HEK293T (cell line): ENCODE measurements around the gene RNASE7.

Source experiments
- ARNT ChIP-seq: fragments of 450-650 bp; IDR thresholded peaks from 2 replicates; pipeline ENCODE4 v1.6.1; 2017; ENCODE audit warnings: mild to moderate bottlenecking
- BHLHE40 ChIP-seq: fragments of 450-650 bp; IDR thresholded peaks from 2 replicates; pipeline ENCODE4 v1.6.1; 2016; ENCODE audit warnings: mild to moderate bottlenecking, moderate library complexity, borderline replicate concordance
- ELF4 ChIP-seq: fragments of 450-650 bp; IDR thresholded peaks from 2 replicates; pipeline ENCODE4 v1.6.1; 2017; ENCODE audit warnings: antibody characterized with exemption
- FOXA1 ChIP-seq: fragments of 450-650 bp; IDR thresholded peaks from 2 replicates; pipeline ENCODE4 v1.6.1; 2016; ENCODE audit warnings: mild to moderate bottlenecking
- FOXK2 ChIP-seq: fragments of 450-650 bp; IDR thresholded peaks from 2 replicates; pipeline ENCODE4 v1.6.1; 2016; ENCODE audit warnings: mild to moderate bottlenecking
- FOXM1 ChIP-seq: fragments of 450-650 bp; IDR thresholded peaks from 2 replicates; pipeline ENCODE4 v1.6.1; 2017; ENCODE audit warnings: mild to moderate bottlenecking, borderline replicate concordance
- HDGF ChIP-seq: fragments of 450-650 bp; IDR thresholded peaks from 2 replicates; pipeline ENCODE4 v1.6.1; 2017; ENCODE audit warnings: antibody characterized with exemption, borderline replicate concordance
- L3MBTL2 ChIP-seq: fragments of 450-650 bp; conservative IDR thresholded peaks from 2 replicates; pipeline ENCODE4 v1.6.1; 2016; ENCODE audit warnings: mild to moderate bottlenecking
- LEF1 ChIP-seq: fragments of 450-650 bp; IDR thresholded peaks from 2 replicates; pipeline ENCODE4 v1.6.1; 2017; ENCODE audit warnings: mild to moderate bottlenecking, borderline replicate concordance
- NFRKB ChIP-seq: fragments of 450-650 bp; IDR thresholded peaks from 2 replicates; pipeline ENCODE4 v1.6.1; 2016; ENCODE audit warnings: mild to moderate bottlenecking, moderate library complexity
- PKNOX1 ChIP-seq: fragments of 450-650 bp; IDR thresholded peaks from 2 replicates; pipeline ENCODE4 v1.6.1; 2016
- SP1 ChIP-seq: fragments of 450-650 bp; IDR thresholded peaks from 2 replicates; pipeline ENCODE4 v1.6.1; 2017
- TARDBP ChIP-seq: fragments of 450-650 bp; IDR thresholded peaks from 2 replicates; pipeline ENCODE4 v1.6.1; 2016
- ZNF384 ChIP-seq: fragments of 450-650 bp; IDR thresholded peaks from 2 replicates; pipeline ENCODE4 v1.6.1; 2016

- TF ChIP-seq TARDBP, result no peak
- TF ChIP-seq SP1, result no peak
- no peak for TF ChIP-seq HDGF
- no peak for TF ChIP-seq BHLHE40
- no peak for TF ChIP-seq PKNOX1
- no peak for TF ChIP-seq FOXM1
- no peak for TF ChIP-seq FOXK2
- TF ChIP-seq NFRKB, result no peak
- TF ChIP-seq FOXA1, result no peak
- TF ChIP-seq ELF4, result no peak
- no peak for TF ChIP-seq LEF1
- no peak for TF ChIP-seq ZNF384
- TF ChIP-seq L3MBTL2, result no peak
- TF ChIP-seq ARNT, result no peak
Observed at GRCh38 chr14:21025371-21026273, 16.5 kb upstream of the RNASE7 start.
